ENCODE measurements around the gene SPINT1.

SPINT1 gene

GRCh38 chr15:40906091-40906990 lies 62.5 kb downstream of the SPINT1 start:
- Histone ChIP-seq H3K79me2 (no peaks in the 10 kb centered on the region), H2AFZ (peak overlapping the region; percentile 75), H3K4me2 (ENCODE audit: low read length) (peak overlapping the region; percentile 86), H3K36me3 (ENCODE audit: control insufficient read depth, insufficient read depth, low read length) (no peaks in the 10 kb centered on the region), H3K4me3 (ENCODE audit: low read depth, low read length) (peak overlapping the region; percentile 49), H3K27me3 (ENCODE audit: control insufficient read depth, insufficient read depth, low read length) (no peaks in the 10 kb centered on the region), H3K4me1 (no peaks in the 10 kb centered on the region), H3K27ac (peak overlapping the region; percentile 74), H3K9me3 (ENCODE audit: control insufficient read depth, low read length) (no peaks in the 10 kb centered on the region), H3K9ac (no peak overlapping the region)
- TF ChIP-seq, protein P1, sequence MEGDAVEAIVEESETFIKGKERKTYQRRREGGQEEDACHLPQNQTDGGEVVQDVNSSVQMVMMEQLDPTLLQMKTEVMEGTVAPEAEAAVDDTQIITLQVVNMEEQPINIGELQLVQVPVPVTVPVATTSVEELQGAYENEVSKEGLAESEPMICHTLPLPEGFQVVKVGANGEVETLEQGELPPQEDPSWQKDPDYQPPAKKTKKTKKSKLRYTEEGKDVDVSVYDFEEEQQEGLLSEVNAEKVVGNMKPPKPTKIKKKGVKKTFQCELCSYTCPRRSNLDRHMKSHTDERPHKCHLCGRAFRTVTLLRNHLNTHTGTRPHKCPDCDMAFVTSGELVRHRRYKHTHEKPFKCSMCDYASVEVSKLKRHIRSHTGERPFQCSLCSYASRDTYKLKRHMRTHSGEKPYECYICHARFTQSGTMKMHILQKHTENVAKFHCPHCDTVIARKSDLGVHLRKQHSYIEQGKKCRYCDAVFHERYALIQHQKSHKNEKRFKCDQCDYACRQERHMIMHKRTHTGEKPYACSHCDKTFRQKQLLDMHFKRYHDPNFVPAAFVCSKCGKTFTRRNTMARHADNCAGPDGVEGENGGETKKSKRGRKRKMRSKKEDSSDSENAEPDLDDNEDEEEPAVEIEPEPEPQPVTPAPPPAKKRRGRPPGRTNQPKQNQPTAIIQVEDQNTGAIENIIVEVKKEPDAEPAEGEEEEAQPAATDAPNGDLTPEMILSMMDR (IDR thresholded peaks at IDR 0.05): peak; percentile 70

GRCh38 chr15:40906991-40907802 lies 63.3 kb downstream of the SPINT1 start:
- H3K9me3 ChIP-seq (ENCODE audit: control insufficient read depth, low read length): no peaks in the 10 kb centered on the region
- H3K4me3 ChIP-seq (ENCODE audit: low read depth, low read length): peak overlapping the region; percentile 49
- no peaks in the 10 kb centered on the region for H3K27me3 ChIP-seq (ENCODE audit: control insufficient read depth, insufficient read depth, low read length)
- H3K4me2 ChIP-seq (ENCODE audit: low read length): peak overlapping the region; percentile 86
- H2AFZ ChIP-seq: peak overlapping the region; percentile 75
- no peaks in the 10 kb centered on the region for H3K36me3 ChIP-seq (ENCODE audit: control insufficient read depth, insufficient read depth, low read length)
- no peaks in the 10 kb centered on the region for H3K79me2 ChIP-seq
- no peak overlapping the region for H3K9ac ChIP-seq
- H3K4me1 ChIP-seq: no peaks in the 10 kb centered on the region
- peak overlapping the region; percentile 74 for H3K27ac ChIP-seq
- TF ChIP-seq, protein P1 (IDR thresholded peaks at IDR 0.05): no peak
